Esophagus squamous epithelium (tissue), 4 donors: ENCODE results near the gene PEAK1.

Experiments
- POLR2A ChIP-seq, 4 donors: fragments of 450-650 bp; IDR thresholded peaks; one replicate each; pipeline ENCODE4 v1.6.1; 2017; ENCODE audit warnings: antibody characterized with exemption in 4 of 4, mild to moderate bottlenecking in 4 of 4, moderate library complexity in 3 of 4
- TF ChIP-seq, protein P1 (sequence below), 6 experiments: fragments of 450-650 bp in 4 of 6; fragments of 200-600 bp in 2 of 6; sonication (generic) in 2 of 6; IDR thresholded peaks; one replicate each; pipeline ENCODE4 v1.5.1; 2016 to 2019; ENCODE audit warnings: antibody characterized with exemption in 6 of 6, mild to moderate bottlenecking in 4 of 6, moderate library complexity in 4 of 6

DNA sequence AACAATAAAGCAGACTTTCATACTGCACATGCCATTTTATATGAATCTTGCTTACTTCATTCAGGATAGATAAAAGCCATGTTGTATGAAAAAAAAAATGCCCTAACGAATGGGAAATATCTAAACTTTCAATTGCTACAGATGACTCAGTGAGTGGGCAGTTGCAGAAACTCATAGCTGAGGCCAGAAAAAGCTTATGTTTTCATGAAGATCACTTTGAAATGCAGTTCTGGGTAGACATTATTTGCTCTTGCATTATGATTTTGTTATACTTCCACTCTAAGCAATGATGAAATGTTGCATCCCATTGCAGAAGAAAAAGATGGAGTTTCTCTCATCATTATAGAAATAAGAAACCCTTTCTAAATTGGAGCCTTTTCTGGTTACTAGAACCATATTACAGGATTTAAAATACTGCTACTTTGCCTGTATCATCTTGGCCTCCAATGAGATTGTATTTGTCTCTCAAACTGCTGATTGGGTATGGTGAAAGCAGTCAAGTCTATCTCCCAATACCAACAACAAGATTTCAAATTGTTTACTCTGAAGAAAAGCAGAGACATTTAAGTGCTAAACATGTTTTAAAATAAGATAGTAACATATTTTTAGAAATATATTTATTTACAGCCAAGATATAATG is 17.0 kb downstream of the PEAK1 start:
- TF ChIP-seq POLR2A (IDR thresholded peaks at IDR 0.05): no peak
- TF ChIP-seq, protein P1, sequence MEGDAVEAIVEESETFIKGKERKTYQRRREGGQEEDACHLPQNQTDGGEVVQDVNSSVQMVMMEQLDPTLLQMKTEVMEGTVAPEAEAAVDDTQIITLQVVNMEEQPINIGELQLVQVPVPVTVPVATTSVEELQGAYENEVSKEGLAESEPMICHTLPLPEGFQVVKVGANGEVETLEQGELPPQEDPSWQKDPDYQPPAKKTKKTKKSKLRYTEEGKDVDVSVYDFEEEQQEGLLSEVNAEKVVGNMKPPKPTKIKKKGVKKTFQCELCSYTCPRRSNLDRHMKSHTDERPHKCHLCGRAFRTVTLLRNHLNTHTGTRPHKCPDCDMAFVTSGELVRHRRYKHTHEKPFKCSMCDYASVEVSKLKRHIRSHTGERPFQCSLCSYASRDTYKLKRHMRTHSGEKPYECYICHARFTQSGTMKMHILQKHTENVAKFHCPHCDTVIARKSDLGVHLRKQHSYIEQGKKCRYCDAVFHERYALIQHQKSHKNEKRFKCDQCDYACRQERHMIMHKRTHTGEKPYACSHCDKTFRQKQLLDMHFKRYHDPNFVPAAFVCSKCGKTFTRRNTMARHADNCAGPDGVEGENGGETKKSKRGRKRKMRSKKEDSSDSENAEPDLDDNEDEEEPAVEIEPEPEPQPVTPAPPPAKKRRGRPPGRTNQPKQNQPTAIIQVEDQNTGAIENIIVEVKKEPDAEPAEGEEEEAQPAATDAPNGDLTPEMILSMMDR (IDR thresholded peaks at IDR 0.05): no peak
